ENCODE results near the gene HDDC2.

The HDDC2 gene

DNA sequence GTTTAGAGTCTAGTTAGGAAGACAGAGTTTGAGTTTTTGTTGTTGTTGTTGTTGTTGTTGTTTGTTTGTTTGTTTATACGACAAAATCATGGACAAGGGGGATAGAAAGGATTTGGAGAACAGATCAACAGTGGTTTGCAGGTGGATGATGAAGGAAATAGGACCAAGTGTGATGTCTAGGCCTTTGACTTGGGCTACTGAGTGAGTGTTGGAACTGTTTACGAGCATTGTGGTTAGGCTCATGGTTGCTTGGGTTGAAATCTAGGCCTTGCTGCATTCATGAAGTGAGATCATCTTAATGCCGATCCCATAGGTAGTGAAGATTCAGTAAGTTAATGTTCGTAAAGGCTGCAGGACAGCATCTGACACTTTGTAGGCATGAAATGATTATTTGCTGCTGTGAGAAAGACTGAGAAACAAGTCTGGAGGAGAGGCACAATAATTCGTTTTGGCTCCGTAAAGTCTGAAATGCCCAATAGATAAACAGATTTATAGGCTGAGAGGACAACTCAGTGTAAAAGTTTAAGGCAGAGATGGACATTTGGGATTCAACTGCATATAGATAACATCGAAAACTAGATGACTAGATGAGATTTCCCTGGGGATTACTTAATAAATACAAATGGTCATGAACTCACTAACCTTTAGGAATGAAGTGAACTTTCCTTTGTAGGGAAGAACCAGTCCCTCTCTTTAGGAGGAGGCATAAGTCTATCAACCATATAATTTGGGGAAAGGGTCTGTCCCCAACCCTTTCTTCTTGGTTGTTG is 70.0 kb downstream of the HDDC2 start:
- DNase-seq, result no peak

DNA sequence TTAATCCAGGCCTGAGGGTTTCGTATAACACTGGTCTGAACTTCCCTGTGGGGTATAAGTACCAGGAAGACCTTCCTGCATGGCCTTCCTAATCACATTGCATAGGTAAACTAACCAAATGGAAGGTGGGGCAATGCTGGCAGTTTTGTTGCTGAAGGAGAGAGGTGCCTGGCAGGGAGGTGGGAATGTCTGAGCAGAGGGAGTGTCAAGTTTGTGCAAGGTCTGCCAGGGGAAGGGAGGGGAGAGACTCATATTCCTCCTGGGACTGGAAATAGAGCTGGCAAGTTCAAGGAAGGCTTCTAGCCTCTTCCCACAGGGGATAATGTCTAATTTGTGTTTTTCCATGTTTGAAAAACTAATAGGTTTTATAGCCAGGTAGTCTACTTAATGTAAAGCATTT is 70.6 kb downstream of the HDDC2 start:
- no peak for DNase-seq

DNA sequence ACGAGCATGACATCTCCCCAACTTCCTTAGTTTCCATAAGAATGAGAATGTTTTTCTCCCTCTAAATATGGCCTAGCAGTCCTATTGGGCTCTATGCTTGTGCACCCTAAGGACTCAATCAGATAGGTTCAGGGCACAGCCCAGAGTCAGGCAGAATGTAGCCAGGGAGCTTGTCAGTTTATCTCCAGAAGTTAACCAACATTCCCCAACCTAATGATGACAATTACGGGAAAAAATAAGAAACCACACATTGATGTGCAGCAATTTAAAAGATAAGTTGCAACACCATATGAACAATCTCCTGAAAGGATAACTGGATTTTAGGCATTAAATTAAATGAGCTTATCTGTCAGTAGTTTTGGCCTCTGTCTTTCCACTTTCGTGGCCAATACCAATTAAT is 71.1 kb downstream of the HDDC2 start:
- DNase-seq, result no peak

DNA sequence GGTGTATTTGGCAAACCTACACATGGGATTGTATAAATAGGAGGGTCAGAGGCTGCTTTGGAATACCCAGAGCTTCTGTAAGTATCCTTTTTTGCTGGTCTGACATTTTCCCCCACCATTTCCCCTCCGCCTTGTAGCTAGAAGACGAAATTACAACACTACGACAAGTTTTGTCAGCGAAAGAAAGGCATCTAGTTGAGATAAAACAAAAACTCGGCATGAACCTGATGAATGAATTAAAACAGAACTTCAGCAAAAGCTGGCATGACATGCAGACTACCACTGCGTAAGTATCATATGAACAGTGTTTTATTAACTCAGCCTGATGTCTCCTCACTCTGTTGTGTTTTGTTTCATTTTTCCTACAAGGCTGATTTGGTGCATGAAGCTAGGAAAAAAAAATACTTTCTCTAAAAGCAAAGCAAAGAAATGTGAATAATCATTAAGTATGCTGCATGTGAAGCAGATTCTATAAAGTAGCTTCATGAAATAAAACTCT is 72.7 kb downstream of the HDDC2 start:
- DNase-seq, result no peak

DNA sequence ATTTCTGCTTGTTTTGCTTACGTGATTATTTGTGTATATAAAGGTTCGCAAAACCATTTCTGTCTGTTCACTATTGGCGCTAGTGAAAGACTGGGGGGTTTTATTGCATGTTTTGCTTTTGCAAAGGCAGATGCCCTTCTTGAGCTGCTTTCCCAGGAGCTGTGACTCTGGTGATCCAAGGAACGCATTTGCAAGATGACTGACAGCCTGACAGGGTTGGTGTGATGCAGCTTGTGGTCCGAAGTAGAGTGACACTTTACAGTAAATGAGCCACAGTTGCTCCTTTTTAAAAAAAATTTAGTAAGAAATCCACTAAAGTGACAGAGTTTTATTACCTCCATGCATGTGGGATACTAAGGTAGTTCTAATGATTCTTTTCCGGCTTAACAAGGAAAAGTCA is 74.5 kb downstream of the HDDC2 start:
- DNase-seq, result no peak

All from activated CD4-positive, alpha-beta T cell treated with anti-CD3 and anti-CD28 coated beads, Interleukin-2, amount 50 U/mL, for 1 hour (primary cell).